Adipose tissue (tissue), 3 donors: ENCODE measurements around the gene SMOC1. TPM values are rescaled to one million over a fixed set of nuclear protein-coding genes. Genes with fewer than 3 reads are reported as not detected.

Experiments
- H3K27ac ChIP-seq: one replicate; pipeline ENCODE4 v1.5.1; 2013; ENCODE audit warnings: low read depth, low read length
- WGBS, 3 donors: extraction: QIAGEN DNeasy Blood & Tissue Kit; methylation state at CpG; one replicate each; pipeline ENCODE4 v1.1.7; 2013; 5-methylcytosine and 5-hydroxymethylcytosine counted together
- polyA plus RNA-seq, 3 donors: library from polyadenylated mRNA; stranded (reverse); fragments of 200-250 nt; gene quantifications; one replicate each; pipeline ENCODE4 v1.2.3, GENCODE V29; 2013
- donor health status: healthy with polysubstance abuse.
- donor health status: Bipolar disorder and iron deficiency.
- donor health status: healthy.

Gene SMOC1
- polyA plus RNA-seq, 3 donors, result 3.0 to 7.8 (median 6.7) TPM

- no peak overlapping the region for H3K27ac ChIP-seq
- WGBS, 3 donors, result 57 to 86% (median 86%) methylated on average over 3 of the region's 3 CpGs
Measured at GRCh38 chr14:70034257-70034656, 155.0 kb downstream of the SMOC1 start.

GRCh38 chr14:70036665-70037064, 157.4 kb downstream of the SMOC1 start:
- no peak overlapping the region for H3K27ac ChIP-seq
- WGBS, 3 donors, result 58 to 79% (median 70%) methylated on average over 1 of the region's 1 CpG

- H3K27ac ChIP-seq, result no peak overlapping the region
- WGBS, 3 donors, result 64 to 86% (median 70%) methylated on average over 2 of the region's 2 CpGs
Measured at GRCh38 chr14:70043001-70043400, 163.8 kb downstream of the SMOC1 start.

GRCh38 chr14:70045310-70045709, 166.1 kb downstream of the SMOC1 start:
- H3K27ac ChIP-seq, result no peak overlapping the region
- WGBS, 3 donors, result 70 to 82% (median 81%) methylated on average over 4 of the region's 4 CpGs

- 15 to 49% (median 46%) methylated on average over 22 of the region's 22 CpGs for WGBS, 3 donors
- no peak overlapping the region for H3K27ac ChIP-seq
Measured at GRCh38 chr14:70045844-70046535, 166.8 kb downstream of the SMOC1 start.

- WGBS, 3 donors, result 33 to 77% (median 62%) methylated on average over 3 of the region's 3 CpGs
- H3K27ac ChIP-seq, result no peak overlapping the region
Measured at GRCh38 chr14:70047598-70048312, 168.5 kb downstream of the SMOC1 start.

- 44 to 86% (median 77%) methylated on average over 1 of the region's 1 CpG for WGBS, 3 donors
- no peak overlapping the region for H3K27ac ChIP-seq
Measured at GRCh38 chr14:70048313-70048654, 169.1 kb downstream of the SMOC1 start.

GRCh38 chr14:70049605-70050004, 170.4 kb downstream of the SMOC1 start:
- no peak overlapping the region for H3K27ac ChIP-seq
- WGBS, 3 donors, result 69 to 77% (median 70%) methylated on average over 3 of the region's 3 CpGs

- WGBS, 3 donors, result 75 to 86% (median 82%) methylated on average over 4 of the region's 4 CpGs
- H3K27ac ChIP-seq, result no peak overlapping the region
Measured at GRCh38 chr14:70050136-70050535, 170.9 kb downstream of the SMOC1 start.

- WGBS, 3 donors, result 40 to 47% (median 44%) methylated on average over 3 of the region's 3 CpGs
- H3K27ac ChIP-seq, result no peak overlapping the region
Measured at GRCh38 chr14:70052990-70053389, 173.8 kb downstream of the SMOC1 start.

- 63 to 75% (median 72%) methylated on average over 5 of the region's 5 CpGs for WGBS, 3 donors
- no peak overlapping the region for H3K27ac ChIP-seq
Measured at GRCh38 chr14:70057519-70058136, 178.4 kb downstream of the SMOC1 start.

- WGBS, 3 donors, result 76 to 92% (median 77%) methylated on average over 2 of the region's 2 CpGs
- no peak overlapping the region for H3K27ac ChIP-seq
Measured at GRCh38 chr14:70059545-70059944, 180.3 kb downstream of the SMOC1 start.

- 74 to 85% (median 82%) methylated on average over 2 of the region's 2 CpGs for WGBS, 3 donors
- H3K27ac ChIP-seq, result no peak overlapping the region
Measured at GRCh38 chr14:70061108-70061507, 181.9 kb downstream of the SMOC1 start.

- H3K27ac ChIP-seq, result no peak overlapping the region
- 66 to 73% (median 72%) methylated on average over 11 of the region's 11 CpGs for whole genome bisulfite sequencing, 3 donors
Measured at GRCh38 chr14:70064136-70064865, 185.1 kb downstream of the SMOC1 start.

GRCh38 chr14:70067810-70068209, 188.6 kb downstream of the SMOC1 start:
- no peak overlapping the region for H3K27ac ChIP-seq
- 57 to 88% (median 85%) methylated on average over 5 of the region's 5 CpGs for WGBS, 3 donors

- H3K27ac ChIP-seq, result no peak overlapping the region
- WGBS, 3 donors, result 56 to 78% (median 61%) methylated on average over 5 of the region's 5 CpGs
Measured at GRCh38 chr14:70069186-70069585, 190.0 kb downstream of the SMOC1 start.

GRCh38 chr14:70073924-70074566, 194.8 kb downstream of the SMOC1 start:
- no peak overlapping the region for H3K27ac ChIP-seq
- WGBS, 3 donors, result 59 to 65% (median 63%) methylated on average over 3 of the region's 3 CpGs

GRCh38 chr14:70077005-70077404, 197.8 kb downstream of the SMOC1 start:
- H3K27ac ChIP-seq, result no peak overlapping the region
- WGBS, 3 donors, result 49 to 84% (median 80%) methylated on average over 3 of the region's 3 CpGs
